Metanephros (tissue), 2 donors: Measurements from ENCODE around the gene GOLGB1. TPM values are rescaled to one million over a fixed set of nuclear protein-coding genes. Genes with fewer than 3 reads are reported as not detected.

Experiments used
- small RNA-seq: library from RNA; depleted of rRNA; stranded (forward); fragments of <200 nt; gene quantifications from one replicate; pipeline ENCODE3, GENCODE V24; 2014; ENCODE audit warnings: low replicate concordance
- total RNA-seq: library from RNA; depleted of rRNA; stranded (reverse); fragments of >200 nt; gene quantifications from one replicate; pipeline ENCODE4 v1.2.3, GENCODE V29; 2014

Gene GOLGB1
- 47.8 TPM for total RNA-seq

GRCh38 chr3:121749276-121750086 lies at the start of gene GOLGB1:
Gene GOLGB1, minus strand, starts transcription at chr3:121749741. Its CDS starts 18,770 bp downstream, at chr3:121730971.

GRCh38 chr3:121660356-121661171 lies 89.0 kb downstream of the GOLGB1 start, which contains the start of gene HCLS1:
Gene HCLS1, minus strand, starts transcription at chr3:121660903. Its CDS starts 2,556 bp downstream, at chr3:121658347.

Small RNAs within 50 kb of the gene (small RNA-seq; reads per million reads assigned to genes)
- not detected for gene RNU4-62P

Other genes starting within 250 kb of the GOLGB1 start
- gene POLQ, start 203.8 kb downstream of the GOLGB1 start, total RNA-seq = 3.8 TPM
- not detected for gene ARGFX, start 181.8 kb downstream of the GOLGB1 start, total RNA-seq
- gene FBXO40, start 156.4 kb downstream of the GOLGB1 start, total RNA-seq = 1.5 TPM
- gene HCLS1, start 88.8 kb downstream of the GOLGB1 start, total RNA-seq = 10.6 TPM
- 29.4 TPM for gene IQCB1, start 85.3 kb upstream of the GOLGB1 start, total RNA-seq
- gene EAF2, start 85.5 kb upstream of the GOLGB1 start, total RNA-seq = 16.2 TPM
- gene SLC15A2, start 144.7 kb upstream of the GOLGB1 start, total RNA-seq = 23.4 TPM